ENCODE results near the gene CDK3.

- TF ChIP-seq POLR2A (IDR thresholded peaks at IDR 0.05), result no peak
- no peak for TF ChIP-seq CTCF (IDR thresholded peaks at IDR 0.05)
- TF ChIP-seq POLR2AphosphoS5 (IDR thresholded peaks at IDR 0.05), result no peak
Observed at GRCh38 chr17:76054112-76054476, 53.4 kb downstream of the CDK3 start.
